GM12865 (cell line): ENCODE data around the gene TXNDC15.

Source experiments
- DNase-seq: peaks from one replicate; pipeline ENCODE4 v3.0.0; 2010; ENCODE audit warnings: low read depth
- H3K4me3 ChIP-seq: 2 replicates; pipeline ENCODE4 v1.5.1; 2011; ENCODE audit warnings: mild to moderate bottlenecking, low read depth, low read length, control low read depth
- TF ChIP-seq, protein P1 (sequence below): IDR thresholded peaks from 2 replicates; pipeline ENCODE4 v1.5.1; 2011; ENCODE audit warnings: low read length, control low read depth, low read depth, inconsistent platforms; ENCODE audit not compliant: insufficient read depth; ENCODE audit errors: missing control alignments

TXNDC15 gene

DNA sequence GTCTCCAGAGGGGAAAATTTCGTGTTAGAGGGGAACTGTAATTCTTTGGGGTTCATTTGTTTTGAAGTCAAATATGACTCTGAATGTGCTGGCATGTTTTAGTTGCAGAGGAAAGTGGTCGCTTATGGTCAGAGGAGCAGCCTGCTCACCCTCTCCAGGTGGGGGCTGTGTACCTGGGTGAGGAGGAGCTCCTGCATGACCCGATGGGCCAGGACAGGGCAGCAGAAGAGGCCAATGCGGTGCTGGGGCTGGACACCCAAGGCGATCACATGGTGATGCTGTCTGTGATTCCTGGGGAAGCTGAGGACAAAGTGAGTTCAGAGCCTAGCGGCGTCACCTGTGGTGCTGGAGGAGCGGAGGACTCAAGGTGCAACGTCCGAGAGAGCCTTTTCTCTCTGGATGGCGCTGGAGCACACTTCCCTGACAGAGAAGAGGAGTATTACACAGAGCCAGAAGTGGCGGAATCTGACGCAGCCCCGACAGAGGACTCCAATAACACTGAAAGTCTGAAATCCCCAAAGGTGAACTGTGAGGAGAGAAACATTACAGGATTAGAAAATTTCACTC is 13.5 kb downstream of the TXNDC15 start:
- no peak for DNase-seq
- no peak overlapping the region for H3K4me3 ChIP-seq
- TF ChIP-seq, protein P1, sequence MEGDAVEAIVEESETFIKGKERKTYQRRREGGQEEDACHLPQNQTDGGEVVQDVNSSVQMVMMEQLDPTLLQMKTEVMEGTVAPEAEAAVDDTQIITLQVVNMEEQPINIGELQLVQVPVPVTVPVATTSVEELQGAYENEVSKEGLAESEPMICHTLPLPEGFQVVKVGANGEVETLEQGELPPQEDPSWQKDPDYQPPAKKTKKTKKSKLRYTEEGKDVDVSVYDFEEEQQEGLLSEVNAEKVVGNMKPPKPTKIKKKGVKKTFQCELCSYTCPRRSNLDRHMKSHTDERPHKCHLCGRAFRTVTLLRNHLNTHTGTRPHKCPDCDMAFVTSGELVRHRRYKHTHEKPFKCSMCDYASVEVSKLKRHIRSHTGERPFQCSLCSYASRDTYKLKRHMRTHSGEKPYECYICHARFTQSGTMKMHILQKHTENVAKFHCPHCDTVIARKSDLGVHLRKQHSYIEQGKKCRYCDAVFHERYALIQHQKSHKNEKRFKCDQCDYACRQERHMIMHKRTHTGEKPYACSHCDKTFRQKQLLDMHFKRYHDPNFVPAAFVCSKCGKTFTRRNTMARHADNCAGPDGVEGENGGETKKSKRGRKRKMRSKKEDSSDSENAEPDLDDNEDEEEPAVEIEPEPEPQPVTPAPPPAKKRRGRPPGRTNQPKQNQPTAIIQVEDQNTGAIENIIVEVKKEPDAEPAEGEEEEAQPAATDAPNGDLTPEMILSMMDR, result no peak

DNA sequence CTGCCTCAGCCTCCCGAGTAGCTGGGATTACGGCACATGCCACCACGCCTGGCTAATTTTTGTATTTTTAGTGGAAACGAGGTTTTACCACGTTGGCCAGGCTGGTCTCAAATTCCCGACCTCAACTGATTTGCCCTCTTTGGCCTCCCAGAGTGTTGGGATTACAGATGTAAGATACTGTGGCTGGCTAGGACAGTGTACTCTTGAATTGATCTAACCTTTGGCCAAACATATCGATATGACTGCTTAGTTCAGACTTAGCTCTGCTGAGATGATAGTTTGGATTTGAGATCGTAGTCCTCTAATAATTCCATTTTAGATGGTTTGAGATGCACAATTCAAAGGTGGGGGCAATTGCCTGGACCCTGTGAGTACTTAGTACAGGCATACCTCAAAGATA is 15.2 kb downstream of the TXNDC15 start:
- DNase-seq, result no peak
- no peak overlapping the region for H3K4me3 ChIP-seq
- TF ChIP-seq, protein P1, result no peak

DNA sequence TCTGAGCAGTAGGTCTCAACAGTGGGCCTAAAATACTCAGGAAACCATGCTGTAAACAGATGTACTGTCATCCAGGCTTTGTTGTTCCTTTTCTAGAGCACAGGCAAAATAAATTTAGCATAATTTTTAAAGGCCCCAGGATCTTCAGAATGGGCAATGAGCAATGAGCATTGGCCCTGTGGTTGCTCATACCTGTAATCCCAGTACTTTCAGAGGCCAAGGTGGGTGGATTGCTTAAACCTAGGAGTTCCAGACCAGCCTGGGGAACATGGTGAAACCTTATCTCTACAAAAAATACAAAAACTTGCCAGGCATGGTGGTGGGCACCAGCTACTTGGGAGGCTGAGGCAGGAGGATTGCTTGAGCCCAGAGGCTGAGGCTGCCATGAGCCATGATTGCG is 17.3 kb downstream of the TXNDC15 start:
- no peak overlapping the region for H3K4me3 ChIP-seq
- TF ChIP-seq, protein P1, result no peak
- DNase-seq, result no peak

DNA sequence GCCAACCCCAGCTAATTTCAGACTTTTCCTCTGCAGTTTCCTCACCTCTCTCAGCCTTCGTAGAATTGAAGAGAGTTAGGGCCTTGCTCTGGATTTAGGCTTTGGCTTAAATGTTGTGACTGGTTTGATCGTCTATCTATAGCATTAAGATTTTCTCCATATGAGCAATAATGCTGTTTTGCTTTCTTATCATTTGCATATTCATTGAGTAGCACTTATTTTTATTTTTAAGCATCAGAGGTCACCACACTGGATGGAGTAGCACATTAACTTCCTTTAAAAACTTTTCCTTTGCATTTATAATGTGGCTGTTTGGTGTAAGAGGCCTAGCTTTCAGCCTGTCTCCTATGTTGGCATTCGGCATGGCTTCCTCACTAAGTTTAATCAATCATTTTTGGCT is 18.1 kb downstream of the TXNDC15 start:
- no peak for DNase-seq
- TF ChIP-seq, protein P1, result no peak
- H3K4me3 ChIP-seq, result no peak overlapping the region

DNA sequence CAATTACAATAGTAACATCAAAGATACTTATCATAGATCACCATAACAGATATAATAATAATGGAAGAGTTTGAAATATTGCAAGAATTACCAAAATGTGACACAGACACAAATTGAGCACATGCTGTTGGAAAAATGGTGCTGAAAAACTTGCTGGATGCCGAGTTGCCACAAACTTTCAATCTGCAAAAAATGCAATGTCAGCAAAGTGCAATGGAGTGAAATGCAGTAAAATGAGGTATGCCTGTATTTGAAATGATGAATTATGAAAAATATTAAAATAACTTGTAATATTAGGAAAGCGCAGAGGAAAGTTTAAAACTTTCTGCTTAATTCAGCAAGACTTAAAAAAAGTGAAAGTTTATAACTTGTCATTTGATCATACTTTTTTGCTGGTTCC is 18.8 kb downstream of the TXNDC15 start:
- H3K4me3 ChIP-seq, result no peak overlapping the region
- no peak for DNase-seq
- TF ChIP-seq, protein P1, result no peak

DNA sequence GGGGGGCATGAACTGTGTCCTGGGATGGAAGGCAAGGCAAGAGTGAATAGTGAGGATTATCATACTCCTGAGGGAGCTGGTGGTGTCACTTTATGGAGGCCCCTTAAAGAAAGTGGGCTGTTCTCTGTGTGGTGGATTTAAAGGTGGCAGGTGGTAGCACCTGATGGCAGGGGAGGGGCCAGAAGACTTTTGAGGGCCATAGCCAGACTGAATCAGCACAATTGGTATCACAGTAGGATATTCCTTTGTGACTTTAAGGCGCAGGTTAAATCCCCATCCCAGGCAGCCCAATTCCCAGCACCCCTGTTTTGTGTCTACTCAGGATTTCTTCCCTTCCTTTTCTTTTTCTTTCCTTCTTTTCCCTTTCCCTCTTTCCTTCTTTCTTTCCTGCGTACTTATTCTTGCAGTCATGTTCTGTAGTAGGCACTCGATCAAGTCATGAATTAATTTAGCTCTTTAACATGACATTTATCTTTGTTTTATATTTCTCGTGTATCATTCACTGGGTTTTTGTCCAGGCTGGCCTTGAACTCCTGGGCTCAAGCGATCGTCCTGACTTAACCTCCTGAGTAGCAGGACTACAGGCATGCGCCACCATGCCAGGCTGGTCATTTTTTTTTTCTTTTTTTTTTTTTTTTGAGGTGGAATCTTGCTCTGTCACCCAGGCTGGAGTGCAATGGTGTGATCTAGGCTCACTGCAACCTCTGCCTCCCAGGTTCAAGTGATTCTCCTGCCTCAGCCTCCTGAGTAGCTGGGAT is 19.8 kb downstream of the TXNDC15 start:
- TF ChIP-seq, protein P1, result no peak
- no peak for DNase-seq
- no peak overlapping the region for H3K4me3 ChIP-seq
